HCT116 (cell line): Measurements from ENCODE around the gene ZNFX1.

Experiments
- EZH2phosphoT487 ChIP-seq: fragments of 200-600 bp; IDR thresholded peaks from 2 replicates; pipeline ENCODE4 v1.6.1; 2018; ENCODE audit warnings: antibody characterized with exemption, borderline replicate concordance
- FOSL1 ChIP-seq: IDR thresholded peaks from 2 replicates; pipeline ENCODE4 v1.6.1; 2012; ENCODE audit warnings: low read depth
- POLR2AphosphoS5 ChIP-seq: IDR thresholded peaks from 2 replicates; pipeline ENCODE4 v1.6.1; 2011; ENCODE audit warnings: mild to moderate bottlenecking, low read depth, low read length, moderate library complexity
- RAD21 ChIP-seq: IDR thresholded peaks from 2 replicates; pipeline ENCODE4 v1.6.1; 2012; ENCODE audit warnings: low read depth, mild to moderate bottlenecking
- YY1 ChIP-seq: IDR thresholded peaks from 2 replicates; pipeline ENCODE4 v1.6.1; 2011; ENCODE audit warnings: low read length, low read depth, moderate library complexity, mild to moderate bottlenecking; ENCODE audit not compliant: insufficient replicate concordance; ENCODE audit errors: extremely low read depth
- TF ChIP-seq, protein P1 (sequence below), 3 experiments: fragments of 200-600 bp in 1 of 3; sonication (generic) in 1 of 3; IDR thresholded peaks in 2 of 3; conservative IDR thresholded peaks in 1 of 3; 2 replicates each; pipeline ENCODE4 v1.5.1; 2012 to 2017; ENCODE audit warnings: low read depth in 2 of 3, low read length in 2 of 3, antibody characterized with exemption in 1 of 3, borderline replicate concordance in 1 of 3, control low read depth in 1 of 3, mild to moderate bottlenecking in 1 of 3, mixed read lengths in 1 of 3, mixed run types in 1 of 3, moderate library complexity in 1 of 3; ENCODE audit not compliant: insufficient read depth in 1 of 3

DNA sequence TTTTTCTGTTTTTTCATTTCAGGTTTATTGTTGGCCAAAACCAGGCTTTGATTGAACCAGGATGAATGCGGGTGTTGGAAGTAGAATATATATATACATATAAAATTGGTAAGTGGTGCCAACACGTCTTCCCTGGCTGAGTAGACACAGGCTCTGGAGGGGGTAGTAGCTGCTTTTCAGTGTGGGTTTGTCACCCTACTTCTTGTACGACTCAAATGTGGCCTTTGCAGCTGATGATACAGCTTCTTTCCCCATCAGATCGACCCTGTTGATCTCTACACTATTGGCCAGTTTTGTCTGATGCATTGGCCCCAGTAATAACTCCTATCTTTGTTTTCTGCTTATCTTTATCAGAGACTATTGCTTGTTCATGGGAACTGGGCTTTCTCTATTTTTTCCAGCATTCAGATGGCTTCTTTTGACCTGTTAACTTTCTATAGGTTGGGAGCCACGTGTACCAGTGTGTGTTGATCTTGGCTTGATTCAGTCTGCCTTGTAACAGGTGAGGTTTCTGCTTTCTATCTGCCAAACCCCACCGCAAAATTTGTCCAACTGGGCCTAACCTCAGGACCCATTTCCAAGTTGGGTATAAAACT lies 2.7 kb upstream of the ZNFX1 start:
- TF ChIP-seq, protein P1, sequence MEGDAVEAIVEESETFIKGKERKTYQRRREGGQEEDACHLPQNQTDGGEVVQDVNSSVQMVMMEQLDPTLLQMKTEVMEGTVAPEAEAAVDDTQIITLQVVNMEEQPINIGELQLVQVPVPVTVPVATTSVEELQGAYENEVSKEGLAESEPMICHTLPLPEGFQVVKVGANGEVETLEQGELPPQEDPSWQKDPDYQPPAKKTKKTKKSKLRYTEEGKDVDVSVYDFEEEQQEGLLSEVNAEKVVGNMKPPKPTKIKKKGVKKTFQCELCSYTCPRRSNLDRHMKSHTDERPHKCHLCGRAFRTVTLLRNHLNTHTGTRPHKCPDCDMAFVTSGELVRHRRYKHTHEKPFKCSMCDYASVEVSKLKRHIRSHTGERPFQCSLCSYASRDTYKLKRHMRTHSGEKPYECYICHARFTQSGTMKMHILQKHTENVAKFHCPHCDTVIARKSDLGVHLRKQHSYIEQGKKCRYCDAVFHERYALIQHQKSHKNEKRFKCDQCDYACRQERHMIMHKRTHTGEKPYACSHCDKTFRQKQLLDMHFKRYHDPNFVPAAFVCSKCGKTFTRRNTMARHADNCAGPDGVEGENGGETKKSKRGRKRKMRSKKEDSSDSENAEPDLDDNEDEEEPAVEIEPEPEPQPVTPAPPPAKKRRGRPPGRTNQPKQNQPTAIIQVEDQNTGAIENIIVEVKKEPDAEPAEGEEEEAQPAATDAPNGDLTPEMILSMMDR (IDR thresholded peaks at IDR 0.05 in 2 of 3, conservative IDR thresholded peaks at IDR 0.05 in 1 of 3; ENCODE audit: borderline replicate concordance in 1 of 3, insufficient read depth in 1 of 3, low read depth in 2 of 3, low read length in 2 of 3), result no peak
- TF ChIP-seq RAD21, result no peak
- no peak for TF ChIP-seq YY1
- TF ChIP-seq FOSL1, result no peak
- no peak for TF ChIP-seq POLR2AphosphoS5
- TF ChIP-seq EZH2phosphoT487, result no peak
